PC-9 (cell line): Measurements from ENCODE around the gene UFD1. TPM values are rescaled to one million over a fixed set of nuclear protein-coding genes. Genes with fewer than 3 reads are reported as not detected.

Experiments used
- BruUV-seq: library from RNA; stranded (reverse); fragments of 400-500 nt; replicated peaks from 2 replicates; lab custom pipeline; 2021; lab: Mats Ljungman, UMichigan
- CTCF ChIA-PET: fragments of 300-600 bp; sonication (Branson Sonifier 250); formaldehyde crosslinking; loops from one replicate; lab custom pipeline; 2022; ENCODE audit warnings: antibody characterized with exemption; lab: Charles Lee
- POLR2A ChIA-PET: fragments of 300-600 bp; sonication (Branson Sonifier 250); formaldehyde crosslinking; loops from one replicate; lab custom pipeline; 2022; ENCODE audit warnings: antibody characterized with exemption; ENCODE audit not compliant: unreplicated experiment; lab: Charles Lee
- DNase-seq, 2 experiments: peaks; one replicate each; pipeline versions ENCODE4 v3.0.0 to v3.0.0-alpha.2; 2015 to 2022; ENCODE audit warnings: mixed read lengths in 1 of 2
- H2AFZ ChIP-seq: fragments of 200-600 bp; sonication (generic); 2 replicates; pipeline ENCODE4 v1.8.1; 2017; ENCODE audit warnings: antibody characterized with exemption
- H3F3A ChIP-seq: fragments of 200-600 bp; sonication (generic); 2 replicates; pipeline ENCODE4 v1.8.1; 2017; ENCODE audit warnings: antibody characterized with exemption, mild to moderate bottlenecking, low read depth; ENCODE audit not compliant: insufficient read depth
- H3K27ac ChIP-seq: fragments of 200-600 bp; sonication (generic); 2 replicates; pipeline ENCODE4 v1.6.1; 2016; ENCODE audit warnings: mixed run types
- H3K27me3 ChIP-seq: fragments of 200-600 bp; sonication (generic); 2 replicates; pipeline ENCODE4 v1.6.1; 2016; ENCODE audit warnings: low read depth, mixed run types; ENCODE audit not compliant: insufficient read depth
- H3K36me3 ChIP-seq: fragments of 200-600 bp; sonication (generic); 2 replicates; pipeline ENCODE4 v1.6.1; 2016; ENCODE audit warnings: low read depth, mixed run types
- H3K4me1 ChIP-seq: fragments of 200-600 bp; sonication (generic); replicated peaks from 2 replicates; pipeline ENCODE4 v1.6.1; 2016; ENCODE audit warnings: mixed run types; ENCODE audit not compliant: insufficient read depth
- H3K4me2 ChIP-seq: fragments of 200-600 bp; sonication (generic); 2 replicates; pipeline ENCODE4 v1.6.1; 2017; ENCODE audit warnings: mixed run types
- H3K4me3 ChIP-seq: fragments of 200-600 bp; sonication (generic); 2 replicates; pipeline ENCODE4 v1.6.1; 2016; ENCODE audit warnings: mixed run types
- H3K79me2 ChIP-seq: fragments of 200-600 bp; sonication (generic); 2 replicates; pipeline ENCODE4 v1.6.1; 2017; ENCODE audit warnings: low read depth, mixed run types
- H3K9me2 ChIP-seq: fragments of 200-600 bp; sonication (generic); 2 replicates; pipeline ENCODE4 v1.8.1; 2017; ENCODE audit warnings: mild to moderate bottlenecking; ENCODE audit not compliant: insufficient read depth
- H3K9me3 ChIP-seq: fragments of 200-600 bp; sonication (generic); 2 replicates; pipeline ENCODE4 v1.8.1; 2016; ENCODE audit warnings: low read depth; ENCODE audit not compliant: insufficient read depth
- H4K20me1 ChIP-seq: fragments of 200-600 bp; sonication (generic); 2 replicates; pipeline ENCODE4 v1.8.1; 2017; ENCODE audit not compliant: insufficient read depth
- EZH2 ChIP-seq: fragments of 200-600 bp; sonication (generic); IDR thresholded peaks from 2 replicates; pipeline ENCODE4 v1.8.0; 2017; ENCODE audit warnings: antibody characterized with exemption, low read depth
- intact Hi-C: fragments of 100-400 bp; cut with micrococcal nuclease; formaldehyde crosslinking; loops from one replicate; pipeline ENCODE4 v1.10.0; 2022; ENCODE audit not compliant: unreplicated experiment
- total RNA-seq: library from RNA; stranded (reverse); gene quantifications from 2 replicates; pipeline ENCODE4 v1.2.3, GENCODE V29; 2021
- TF ChIP-seq, protein P1 (sequence below): fragments of 200-600 bp; sonication (generic); conservative IDR thresholded peaks from 2 replicates; pipeline ENCODE4 v1.6.1; 2017; ENCODE audit warnings: mixed run types, antibody characterized with exemption, mild to moderate bottlenecking, moderate library complexity

Gene UFD1
- total RNA-seq, 1 experiment from 2014 or later = 66.9 TPM

- Histone ChIP-seq H2AFZ (no peak overlapping the region), H3K27ac (no peak overlapping the region), H4K20me1 (peaks cover 15% of the 10 kb centered on the region), H3K4me2 (no peak overlapping the region), H3K9me2 (no peaks in the 10 kb centered on the region), H3K9me3 (no peaks in the 10 kb centered on the region), H3K4me3 (no peak overlapping the region), H3F3A (no peaks in the 10 kb centered on the region), H3K36me3 (no peaks in the 10 kb centered on the region), H3K79me2 (peaks cover 22% of the 10 kb centered on the region), H3K27me3 (no peaks in the 10 kb centered on the region), H3K4me1 (peaks cover 2% of the 10 kb centered on the region)
- TF ChIP-seq, protein P1, sequence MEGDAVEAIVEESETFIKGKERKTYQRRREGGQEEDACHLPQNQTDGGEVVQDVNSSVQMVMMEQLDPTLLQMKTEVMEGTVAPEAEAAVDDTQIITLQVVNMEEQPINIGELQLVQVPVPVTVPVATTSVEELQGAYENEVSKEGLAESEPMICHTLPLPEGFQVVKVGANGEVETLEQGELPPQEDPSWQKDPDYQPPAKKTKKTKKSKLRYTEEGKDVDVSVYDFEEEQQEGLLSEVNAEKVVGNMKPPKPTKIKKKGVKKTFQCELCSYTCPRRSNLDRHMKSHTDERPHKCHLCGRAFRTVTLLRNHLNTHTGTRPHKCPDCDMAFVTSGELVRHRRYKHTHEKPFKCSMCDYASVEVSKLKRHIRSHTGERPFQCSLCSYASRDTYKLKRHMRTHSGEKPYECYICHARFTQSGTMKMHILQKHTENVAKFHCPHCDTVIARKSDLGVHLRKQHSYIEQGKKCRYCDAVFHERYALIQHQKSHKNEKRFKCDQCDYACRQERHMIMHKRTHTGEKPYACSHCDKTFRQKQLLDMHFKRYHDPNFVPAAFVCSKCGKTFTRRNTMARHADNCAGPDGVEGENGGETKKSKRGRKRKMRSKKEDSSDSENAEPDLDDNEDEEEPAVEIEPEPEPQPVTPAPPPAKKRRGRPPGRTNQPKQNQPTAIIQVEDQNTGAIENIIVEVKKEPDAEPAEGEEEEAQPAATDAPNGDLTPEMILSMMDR = no peak
- no peak for TF ChIP-seq EZH2
- BruUV-seq = no TSS peak
- POLR2A ChIA-PET = no interaction called here
- DNase-seq = no peak
- intact Hi-C loops = loop anchor here (10.0 kb wide), 1 partner anchor 177 kb away; the partner anchor contains the start of gene CLTCL1
- CTCF ChIA-PET = no interaction called here
Measured at GRCh38 chr22:19472233-19472632, 6.8 kb downstream of the UFD1 start.

- no peaks in the 10 kb centered on the region for H3K9me2 ChIP-seq
- BruUV-seq = no TSS peak
- H3K27ac ChIP-seq = no peak overlapping the region
- intact Hi-C loops = loop anchor here (10.0 kb wide), 1 partner anchor 177 kb away; the partner anchor contains the start of gene CLTCL1
- CTCF ChIA-PET = no interaction called here
- no peaks in the 10 kb centered on the region for H3K36me3 ChIP-seq
- H3K9me3 ChIP-seq = no peaks in the 10 kb centered on the region
- H3K4me1 ChIP-seq = no peaks in the 10 kb centered on the region
- DNase-seq = no peak
- H3K4me3 ChIP-seq = no peak overlapping the region
- H3K27me3 ChIP-seq = no peaks in the 10 kb centered on the region
- peaks cover 11% of the 10 kb centered on the region for H4K20me1 ChIP-seq
- no peaks in the 10 kb centered on the region for H3F3A ChIP-seq
- H3K79me2 ChIP-seq = peaks cover 16% of the 10 kb centered on the region
- TF ChIP-seq, protein P1 = no peak
- TF ChIP-seq EZH2 = no peak
- no peak overlapping the region for H3K4me2 ChIP-seq
- no peak overlapping the region for H2AFZ ChIP-seq
- POLR2A ChIA-PET = no interaction called here
Measured at GRCh38 chr22:19471572-19471971, 7.4 kb downstream of the UFD1 start.

GRCh38 chr22:19470010-19470409 is 9.0 kb downstream of the UFD1 start:
- Histone ChIP-seq H4K20me1 (0 out of 2 replicates have a peak, but pooled peaks cover 3% of the 10 kb centered on the region), H3K4me2 (no peak overlapping the region), H3K36me3 (no peaks in the 10 kb centered on the region), H3K27ac (no peak overlapping the region), H3K79me2 (0 out of 2 replicates have a peak, but pooled peaks cover under 1% of the 10 kb centered on the region), H3F3A (no peaks in the 10 kb centered on the region), H3K27me3 (no peaks in the 10 kb centered on the region), H3K9me2 (no peaks in the 10 kb centered on the region), H3K9me3 (no peaks in the 10 kb centered on the region), H3K4me1 (no peaks in the 10 kb centered on the region), H2AFZ (no peak overlapping the region), H3K4me3 (no peak overlapping the region)
- ChIA-PET POLR2A (no interaction called here), CTCF (no interaction called here)
- no peak for TF ChIP-seq EZH2
- TF ChIP-seq, protein P1 = no peak
- no TSS peak for BruUV-seq
- intact Hi-C loops = loop anchor here (10.0 kb wide), 1 partner anchor 175 kb away; the partner anchor contains the start of gene CLTCL1
- DNase-seq = no peak
